Measurements from ENCODE around the gene LTC4S. TPM values are rescaled to one million over a fixed set of nuclear protein-coding genes. Genes with fewer than 3 reads are reported as not detected.
A peak's percentile ranks its signal among the peaks of the same experiment; 100 is the strongest.

LTC4S gene
- polyA plus RNA-seq, 1 donor from 2014 or later: 5.9 TPM

DNA sequence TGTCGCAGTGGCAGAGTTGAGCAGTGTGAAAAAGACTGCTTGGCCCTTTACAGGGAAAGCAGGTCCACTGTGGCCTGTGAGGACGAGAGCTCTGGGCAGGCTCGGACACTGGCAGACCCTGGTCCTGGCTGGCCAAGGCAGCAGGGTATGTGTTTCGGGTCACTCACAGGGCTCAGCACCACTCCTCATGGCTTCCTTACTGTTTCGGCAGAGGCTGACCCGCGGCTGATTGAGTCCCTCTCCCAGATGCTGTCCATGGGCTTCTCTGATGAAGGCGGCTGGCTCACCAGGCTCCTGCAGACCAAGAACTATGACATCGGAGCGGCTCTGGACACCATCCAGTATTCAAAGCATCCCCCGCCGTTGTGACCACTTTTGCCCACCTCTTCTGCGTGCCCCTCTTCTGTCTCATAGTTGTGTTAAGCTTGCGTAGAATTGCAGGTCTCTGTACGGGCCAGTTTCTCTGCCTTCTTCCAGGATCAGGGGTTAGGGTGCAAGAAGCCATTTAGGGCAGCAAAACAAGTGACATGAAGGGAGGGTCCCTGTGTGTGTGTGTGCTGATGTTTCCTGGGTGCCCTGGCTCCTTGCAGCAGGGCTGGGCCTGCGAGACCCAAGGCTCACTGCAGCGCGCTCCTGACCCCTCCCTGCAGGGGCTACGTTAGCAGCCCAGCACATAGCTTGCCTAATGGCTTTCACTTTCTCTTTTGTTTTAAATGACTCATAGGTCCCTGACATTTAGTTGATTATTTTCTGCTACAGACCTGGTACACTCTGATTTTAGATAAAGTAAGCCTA is 42.6 kb downstream of the LTC4S start:
- no peak overlapping the region for H3K27ac ChIP-seq (ENCODE audit: low read length)

DNA sequence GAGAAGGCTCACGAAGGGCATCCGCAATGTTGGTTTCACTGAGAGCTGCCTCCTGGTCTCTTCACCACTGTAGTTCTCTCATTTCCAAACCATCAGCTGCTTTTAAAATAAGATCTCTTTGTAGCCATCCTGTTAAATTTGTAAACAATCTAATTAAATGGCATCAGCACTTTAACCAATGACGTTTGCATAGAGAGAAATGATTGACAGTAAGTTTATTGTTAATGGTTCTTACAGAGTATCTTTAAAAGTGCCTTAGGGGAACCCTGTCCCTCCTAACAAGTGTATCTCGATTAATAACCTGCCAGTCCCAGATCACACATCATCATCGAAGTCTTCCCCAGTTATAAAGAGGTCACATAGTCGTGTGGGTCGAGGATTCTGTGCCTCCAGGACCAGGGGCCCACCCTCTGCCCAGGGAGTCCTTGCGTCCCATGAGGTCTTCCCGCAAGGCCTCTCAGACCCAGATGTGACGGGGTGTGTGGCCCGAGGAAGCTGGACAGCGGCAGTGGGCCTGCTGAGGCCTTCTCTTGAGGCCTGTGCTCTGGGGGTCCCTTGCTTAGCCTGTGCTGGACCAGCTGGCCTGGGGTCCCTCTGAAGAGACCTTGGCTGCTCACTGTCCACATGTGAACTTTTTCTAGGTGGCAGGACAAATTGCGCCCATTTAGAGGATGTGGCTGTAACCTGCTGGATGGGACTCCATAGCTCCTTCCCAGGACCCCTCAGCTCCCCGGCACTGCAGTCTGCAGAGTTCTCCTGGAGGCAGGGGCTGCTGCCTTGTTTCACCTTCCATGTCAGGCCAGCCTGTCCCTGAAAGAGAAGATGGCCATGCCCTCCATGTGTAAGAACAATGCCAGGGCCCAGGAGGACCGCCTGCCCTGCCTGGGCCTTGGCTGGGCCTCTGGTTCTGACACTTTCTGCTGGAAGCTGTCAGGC is 43.6 kb downstream of the LTC4S start:
- no peak overlapping the region for H2AFZ ChIP-seq (ENCODE audit: low read depth, low read length)
- H3K4me2 ChIP-seq (ENCODE audit: low read length): no peak overlapping the region
- no peaks in the 10 kb centered on the region for H3K9me2 ChIP-seq (ENCODE audit: insufficient read depth, low read length)
- no peaks in the 10 kb centered on the region for H3F3A ChIP-seq (ENCODE audit: insufficient read depth, low read length, poor library complexity, severe bottlenecking)
- H3K9ac ChIP-seq (ENCODE audit: low read length): no peak overlapping the region
- no peaks in the 10 kb centered on the region for H4K20me1 ChIP-seq (ENCODE audit: insufficient read depth)
- no peak overlapping the region for H3K27ac ChIP-seq (ENCODE audit: low read length)
- no peak overlapping the region for H3K4me3 ChIP-seq (ENCODE audit: low read length)
- no peaks in the 10 kb centered on the region for H3K79me2 ChIP-seq (replicated peaks; ENCODE audit: insufficient read depth, low read length)
- H3K36me3 ChIP-seq (ENCODE audit: insufficient read depth, low read length): peaks cover 8% of the 10 kb centered on the region
- no peaks in the 10 kb centered on the region for H3K27me3 ChIP-seq (ENCODE audit: insufficient read depth, low read depth, low read length)
- TF ChIP-seq EZH2 (IDR thresholded peaks at IDR 0.05; ENCODE audit: borderline replicate concordance, insufficient read depth, low read length, poor library complexity, severe bottlenecking): no peak
- no peak for TF ChIP-seq EP300 (conservative IDR thresholded peaks at IDR 0.05; ENCODE audit: poor library complexity, severe bottlenecking)
- no peak for TF ChIP-seq TAF1 (IDR thresholded peaks at IDR 0.05; ENCODE audit: low read depth)
- no peak for TF ChIP-seq SMC3 (conservative IDR thresholded peaks at IDR 0.05; ENCODE audit: poor library complexity)
- TF ChIP-seq, protein P1, sequence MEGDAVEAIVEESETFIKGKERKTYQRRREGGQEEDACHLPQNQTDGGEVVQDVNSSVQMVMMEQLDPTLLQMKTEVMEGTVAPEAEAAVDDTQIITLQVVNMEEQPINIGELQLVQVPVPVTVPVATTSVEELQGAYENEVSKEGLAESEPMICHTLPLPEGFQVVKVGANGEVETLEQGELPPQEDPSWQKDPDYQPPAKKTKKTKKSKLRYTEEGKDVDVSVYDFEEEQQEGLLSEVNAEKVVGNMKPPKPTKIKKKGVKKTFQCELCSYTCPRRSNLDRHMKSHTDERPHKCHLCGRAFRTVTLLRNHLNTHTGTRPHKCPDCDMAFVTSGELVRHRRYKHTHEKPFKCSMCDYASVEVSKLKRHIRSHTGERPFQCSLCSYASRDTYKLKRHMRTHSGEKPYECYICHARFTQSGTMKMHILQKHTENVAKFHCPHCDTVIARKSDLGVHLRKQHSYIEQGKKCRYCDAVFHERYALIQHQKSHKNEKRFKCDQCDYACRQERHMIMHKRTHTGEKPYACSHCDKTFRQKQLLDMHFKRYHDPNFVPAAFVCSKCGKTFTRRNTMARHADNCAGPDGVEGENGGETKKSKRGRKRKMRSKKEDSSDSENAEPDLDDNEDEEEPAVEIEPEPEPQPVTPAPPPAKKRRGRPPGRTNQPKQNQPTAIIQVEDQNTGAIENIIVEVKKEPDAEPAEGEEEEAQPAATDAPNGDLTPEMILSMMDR (IDR thresholded peaks at IDR 0.05; ENCODE audit: poor library complexity, severe bottlenecking): no peak
- TF ChIP-seq, protein P2, sequence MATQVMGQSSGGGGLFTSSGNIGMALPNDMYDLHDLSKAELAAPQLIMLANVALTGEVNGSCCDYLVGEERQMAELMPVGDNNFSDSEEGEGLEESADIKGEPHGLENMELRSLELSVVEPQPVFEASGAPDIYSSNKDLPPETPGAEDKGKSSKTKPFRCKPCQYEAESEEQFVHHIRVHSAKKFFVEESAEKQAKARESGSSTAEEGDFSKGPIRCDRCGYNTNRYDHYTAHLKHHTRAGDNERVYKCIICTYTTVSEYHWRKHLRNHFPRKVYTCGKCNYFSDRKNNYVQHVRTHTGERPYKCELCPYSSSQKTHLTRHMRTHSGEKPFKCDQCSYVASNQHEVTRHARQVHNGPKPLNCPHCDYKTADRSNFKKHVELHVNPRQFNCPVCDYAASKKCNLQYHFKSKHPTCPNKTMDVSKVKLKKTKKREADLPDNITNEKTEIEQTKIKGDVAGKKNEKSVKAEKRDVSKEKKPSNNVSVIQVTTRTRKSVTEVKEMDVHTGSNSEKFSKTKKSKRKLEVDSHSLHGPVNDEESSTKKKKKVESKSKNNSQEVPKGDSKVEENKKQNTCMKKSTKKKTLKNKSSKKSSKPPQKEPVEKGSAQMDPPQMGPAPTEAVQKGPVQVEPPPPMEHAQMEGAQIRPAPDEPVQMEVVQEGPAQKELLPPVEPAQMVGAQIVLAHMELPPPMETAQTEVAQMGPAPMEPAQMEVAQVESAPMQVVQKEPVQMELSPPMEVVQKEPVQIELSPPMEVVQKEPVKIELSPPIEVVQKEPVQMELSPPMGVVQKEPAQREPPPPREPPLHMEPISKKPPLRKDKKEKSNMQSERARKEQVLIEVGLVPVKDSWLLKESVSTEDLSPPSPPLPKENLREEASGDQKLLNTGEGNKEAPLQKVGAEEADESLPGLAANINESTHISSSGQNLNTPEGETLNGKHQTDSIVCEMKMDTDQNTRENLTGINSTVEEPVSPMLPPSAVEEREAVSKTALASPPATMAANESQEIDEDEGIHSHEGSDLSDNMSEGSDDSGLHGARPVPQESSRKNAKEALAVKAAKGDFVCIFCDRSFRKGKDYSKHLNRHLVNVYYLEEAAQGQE (IDR thresholded peaks at IDR 0.05; ENCODE audit: borderline replicate concordance): no peak
- TF ChIP-seq MXI1 (conservative IDR thresholded peaks at IDR 0.05; ENCODE audit: poor library complexity, severe bottlenecking): no peak
- no peak for TF ChIP-seq POLR2AphosphoS5 (IDR thresholded peaks at IDR 0.05)
- no peak for TF ChIP-seq RAD21 (conservative IDR thresholded peaks at IDR 0.05)
- H3K9me3 ChIP-seq (ENCODE audit: low read length): no peaks in the 10 kb centered on the region

More for the DNA sequence above, 42.6 kb downstream of the LTC4S start:
- Histone ChIP-seq H3K9me3 (ENCODE audit: low read length) (no peaks in the 10 kb centered on the region), H3K27me3 (ENCODE audit: insufficient read depth, low read depth, low read length) (no peaks in the 10 kb centered on the region), H2AFZ (ENCODE audit: low read depth, low read length) (no peak overlapping the region), H3K9me2 (ENCODE audit: insufficient read depth, low read length) (no peaks in the 10 kb centered on the region), H3K4me3 (ENCODE audit: low read length) (no peak overlapping the region), H3K9ac (ENCODE audit: low read length) (no peak overlapping the region), H4K20me1 (ENCODE audit: insufficient read depth) (no peaks in the 10 kb centered on the region), H3F3A (ENCODE audit: insufficient read depth, low read length, poor library complexity, severe bottlenecking) (no peaks in the 10 kb centered on the region), H3K4me2 (ENCODE audit: low read length) (no peak overlapping the region), H3K36me3 (ENCODE audit: insufficient read depth, low read length) (peaks cover 4% of the 10 kb centered on the region), H3K79me2 (replicated peaks; ENCODE audit: insufficient read depth, low read length) (no peaks in the 10 kb centered on the region)
- TF ChIP-seq, protein P1 (IDR thresholded peaks at IDR 0.05; ENCODE audit: poor library complexity, severe bottlenecking): no peak
- peak; percentile 37 for TF ChIP-seq POLR2AphosphoS5 (IDR thresholded peaks at IDR 0.05)

Measured in neural cell (in vitro differentiated cells).